Hepatocyte (in vitro differentiated cells): ENCODE data around the gene SLCO3A1. TPM values are rescaled to one million over a fixed set of nuclear protein-coding genes. Genes with fewer than 3 reads are reported as not detected.

Experiments used
- DNase-seq: peaks from one replicate; pipeline ENCODE4 v3.0.0-alpha.2; 2016; ENCODE audit warnings: low spot score
- H2AFZ ChIP-seq: fragments of 200-600 bp; sonication (generic); 2 replicates; pipeline ENCODE4 v1.6.0; 2016; ENCODE audit warnings: antibody characterized with exemption, mild to moderate bottlenecking
- H3K27ac ChIP-seq: fragments of 200-600 bp; sonication (generic); 2 replicates; pipeline ENCODE4 v1.5.1; 2016; ENCODE audit warnings: mild to moderate bottlenecking
- H3K27me3 ChIP-seq: fragments of 200-600 bp; sonication (generic); 2 replicates; pipeline ENCODE4 v1.6.1; 2016
- H3K36me3 ChIP-seq: fragments of 200-600 bp; sonication (generic); replicated peaks from 2 replicates; pipeline ENCODE4 v1.5.1; 2016; ENCODE audit warnings: low read depth; ENCODE audit not compliant: insufficient read depth
- H3K4me1 ChIP-seq: fragments of 200-600 bp; sonication (generic); 2 replicates; pipeline ENCODE4 v1.5.1; 2016; ENCODE audit warnings: mild to moderate bottlenecking, moderate library complexity; ENCODE audit not compliant: insufficient read depth
- H3K4me2 ChIP-seq: fragments of 200-600 bp; sonication (generic); 2 replicates; pipeline ENCODE4 v1.6.0; 2016
- H3K4me3 ChIP-seq: fragments of 200-600 bp; sonication (generic); 2 replicates; pipeline ENCODE4 v1.5.1; 2016; ENCODE audit warnings: mild to moderate bottlenecking
- H3K79me2 ChIP-seq: fragments of 200-600 bp; sonication (generic); 2 replicates; pipeline ENCODE4 v1.6.0; 2017; ENCODE audit warnings: mild to moderate bottlenecking
- H3K9me2 ChIP-seq: fragments of 200-600 bp; sonication (generic); replicated peaks from 2 replicates; pipeline ENCODE4 v1.6.0; 2017; ENCODE audit warnings: mild to moderate bottlenecking; ENCODE audit not compliant: insufficient read depth
- H3K9me3 ChIP-seq: fragments of 200-600 bp; sonication (generic); 2 replicates; pipeline ENCODE4 v1.5.1; 2016; ENCODE audit warnings: low read depth, mild to moderate bottlenecking
- H4K20me1 ChIP-seq: fragments of 200-600 bp; sonication (generic); 2 replicates; pipeline ENCODE4 v1.6.0; 2016; ENCODE audit warnings: mild to moderate bottlenecking; ENCODE audit not compliant: insufficient read depth, poor library complexity, severe bottlenecking
- EZH2 ChIP-seq: fragments of 200-600 bp; sonication (generic); IDR thresholded peaks from 2 replicates; pipeline ENCODE4 v1.6.1; 2016; ENCODE audit warnings: antibody characterized with exemption, mild to moderate bottlenecking, borderline replicate concordance
- EZH2phosphoT487 ChIP-seq: fragments of 200-600 bp; sonication (generic); IDR thresholded peaks from one replicate; pipeline ENCODE4 v1.6.1; 2018; ENCODE audit warnings: antibody characterized with exemption, mild to moderate bottlenecking, low read depth, moderate library complexity; ENCODE audit not compliant: unreplicated experiment, severe bottlenecking
- WGBS: methylation state at CpG from one replicate; pipeline ENCODE4 v1.1.6; 2016; ENCODE audit warnings: low lambda C conversion rate; ENCODE audit errors: missing lambda C conversion rate; 5-methylcytosine and 5-hydroxymethylcytosine counted together
- polyA plus RNA-seq: library from polyadenylated mRNA; unstranded; fragments of >200 nt; fragmentation: Nextera tagmentation; extraction: Ambion mirVana; gene quantifications from 2 replicates; pipeline ENCODE4 v1.2.1, GENCODE V29; 2016
- total RNA-seq: library from RNA; depleted of rRNA; stranded (reverse); fragments of >200 nt; gene quantifications from 2 replicates; pipeline ENCODE4 v1.2.3, GENCODE V29; 2014
- TF ChIP-seq, protein P1 (sequence below): fragments of 200-600 bp; sonication (generic); IDR thresholded peaks from 2 replicates; pipeline ENCODE4 v1.5.1; 2016; ENCODE audit warnings: antibody characterized with exemption, mild to moderate bottlenecking; ENCODE audit not compliant: poor library complexity

Gene SLCO3A1
- total and polyA plus RNA-seq, 2 experiments from 2014 or later = 1.3 to 5.4 TPM

DNA sequence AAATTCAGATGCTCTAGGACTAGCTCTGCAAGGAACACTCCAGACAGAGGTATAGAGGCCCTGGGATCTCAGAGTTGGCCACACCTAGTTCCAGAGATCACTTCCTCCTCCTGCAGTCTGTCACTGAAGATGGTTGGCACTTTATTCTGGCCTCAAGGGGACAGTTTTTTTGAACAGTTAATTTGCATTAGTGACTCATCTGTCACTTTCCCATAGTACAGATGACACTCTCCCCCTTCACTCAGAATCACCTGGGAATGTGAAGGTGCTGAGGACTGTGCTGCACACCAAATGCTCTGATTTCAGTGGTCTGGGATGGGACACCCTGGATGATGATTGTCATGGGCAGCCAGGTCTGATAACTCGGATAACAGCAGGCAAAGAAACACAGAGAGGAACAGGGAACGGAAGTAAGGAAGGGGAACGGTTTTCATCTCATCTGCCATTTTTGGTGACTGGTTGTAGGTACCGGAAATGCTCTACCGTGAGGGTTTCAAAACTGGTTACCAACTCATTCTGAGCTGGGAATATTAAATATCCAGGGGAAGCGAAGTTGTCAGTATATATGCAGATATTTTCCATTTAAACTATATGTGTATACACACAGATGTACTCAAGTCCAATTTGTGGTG lies 307.6 kb downstream of the SLCO3A1 start:
- Histone ChIP-seq H3K4me2 (no peak overlapping the region), H3K27ac (no peak overlapping the region), H4K20me1 (no peaks in the 10 kb centered on the region), H3K4me1 (peaks cover 21% of the 10 kb centered on the region), H3K4me3 (no peak overlapping the region), H2AFZ (no peak overlapping the region), H3K9me2 (no peaks in the 10 kb centered on the region), H3K79me2 (no peaks in the 10 kb centered on the region), H3K27me3 (no peaks in the 10 kb centered on the region), H3K36me3 (no peaks in the 10 kb centered on the region), H3K9me3 (no peaks in the 10 kb centered on the region)
- peak; percentile 41 for DNase-seq
- no peak for TF ChIP-seq EZH2
- no peak for TF ChIP-seq EZH2phosphoT487
- TF ChIP-seq, protein P1, sequence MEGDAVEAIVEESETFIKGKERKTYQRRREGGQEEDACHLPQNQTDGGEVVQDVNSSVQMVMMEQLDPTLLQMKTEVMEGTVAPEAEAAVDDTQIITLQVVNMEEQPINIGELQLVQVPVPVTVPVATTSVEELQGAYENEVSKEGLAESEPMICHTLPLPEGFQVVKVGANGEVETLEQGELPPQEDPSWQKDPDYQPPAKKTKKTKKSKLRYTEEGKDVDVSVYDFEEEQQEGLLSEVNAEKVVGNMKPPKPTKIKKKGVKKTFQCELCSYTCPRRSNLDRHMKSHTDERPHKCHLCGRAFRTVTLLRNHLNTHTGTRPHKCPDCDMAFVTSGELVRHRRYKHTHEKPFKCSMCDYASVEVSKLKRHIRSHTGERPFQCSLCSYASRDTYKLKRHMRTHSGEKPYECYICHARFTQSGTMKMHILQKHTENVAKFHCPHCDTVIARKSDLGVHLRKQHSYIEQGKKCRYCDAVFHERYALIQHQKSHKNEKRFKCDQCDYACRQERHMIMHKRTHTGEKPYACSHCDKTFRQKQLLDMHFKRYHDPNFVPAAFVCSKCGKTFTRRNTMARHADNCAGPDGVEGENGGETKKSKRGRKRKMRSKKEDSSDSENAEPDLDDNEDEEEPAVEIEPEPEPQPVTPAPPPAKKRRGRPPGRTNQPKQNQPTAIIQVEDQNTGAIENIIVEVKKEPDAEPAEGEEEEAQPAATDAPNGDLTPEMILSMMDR = no peak
- 95% methylated on average over 6 of the region's 6 CpGs for WGBS

DNA sequence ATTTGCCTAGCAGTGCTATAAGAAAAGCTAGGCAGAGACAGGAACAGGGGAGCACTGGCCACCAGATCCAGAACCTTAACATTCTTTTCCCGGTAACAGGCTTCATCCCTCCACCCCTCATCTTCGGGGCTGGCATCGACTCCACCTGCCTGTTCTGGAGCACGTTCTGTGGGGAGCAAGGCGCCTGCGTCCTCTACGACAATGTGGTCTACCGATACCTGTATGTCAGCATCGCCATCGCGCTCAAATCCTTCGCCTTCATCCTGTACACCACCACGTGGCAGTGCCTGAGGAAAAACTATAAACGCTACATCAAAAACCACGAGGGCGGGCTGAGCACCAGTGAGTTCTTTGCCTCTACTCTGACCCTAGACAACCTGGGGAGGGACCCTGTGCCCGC lies 309.1 kb downstream of the SLCO3A1 start:
- no peaks in the 10 kb centered on the region for H4K20me1 ChIP-seq
- H3K9me2 ChIP-seq = no peaks in the 10 kb centered on the region
- DNase-seq = no peak
- H3K79me2 ChIP-seq = no peaks in the 10 kb centered on the region
- TF ChIP-seq, protein P1 = no peak
- no peak for TF ChIP-seq EZH2phosphoT487
- H3K4me2 ChIP-seq = no peak overlapping the region
- no peaks in the 10 kb centered on the region for H3K9me3 ChIP-seq
- H3K36me3 ChIP-seq = no peaks in the 10 kb centered on the region
- 92% methylated on average over 17 of the region's 17 CpGs for WGBS
- H3K4me3 ChIP-seq = no peak overlapping the region
- no peak overlapping the region for H3K27ac ChIP-seq
- no peak overlapping the region for H2AFZ ChIP-seq
- peaks cover 30% of the 10 kb centered on the region for H3K4me1 ChIP-seq
- H3K27me3 ChIP-seq = no peaks in the 10 kb centered on the region

DNA sequence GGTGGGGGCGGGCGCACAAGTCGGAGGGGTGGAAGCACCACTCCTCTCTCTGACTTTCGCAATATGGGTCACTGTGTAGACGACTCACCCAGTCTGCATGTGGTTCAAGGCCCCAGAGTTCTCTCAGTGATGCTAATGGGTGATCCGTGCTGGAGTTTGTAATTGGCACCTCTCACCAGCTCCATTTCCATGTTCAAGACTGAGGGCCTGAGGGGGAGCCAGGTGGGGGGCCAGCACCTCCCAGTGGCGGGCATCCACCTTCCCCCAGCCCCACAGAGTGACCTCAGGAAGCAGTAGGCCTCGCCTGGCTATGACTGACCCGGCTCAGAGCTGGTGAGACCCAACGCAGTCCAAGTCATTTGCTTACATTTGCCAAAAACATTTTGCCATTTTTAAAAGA lies 310.1 kb downstream of the SLCO3A1 start:
- no peak overlapping the region for H3K4me3 ChIP-seq
- no peak for DNase-seq
- H3K79me2 ChIP-seq = no peaks in the 10 kb centered on the region
- WGBS = 88% methylated on average over 10 of the region's 10 CpGs
- H3K4me1 ChIP-seq = peaks cover 26% of the 10 kb centered on the region
- H3K4me2 ChIP-seq = no peak overlapping the region
- no peaks in the 10 kb centered on the region for H3K27me3 ChIP-seq
- TF ChIP-seq EZH2phosphoT487 = no peak
- TF ChIP-seq, protein P1 = no peak
- no peak for TF ChIP-seq EZH2
- no peak overlapping the region for H2AFZ ChIP-seq
- H3K9me2 ChIP-seq = no peaks in the 10 kb centered on the region
- no peaks in the 10 kb centered on the region for H4K20me1 ChIP-seq
- H3K9me3 ChIP-seq = no peaks in the 10 kb centered on the region
- no peaks in the 10 kb centered on the region for H3K36me3 ChIP-seq
- H3K27ac ChIP-seq = peak overlapping the region; percentile 91
